Measurements from ENCODE around the gene SKP1. TPM values are rescaled to one million over a fixed set of nuclear protein-coding genes. Genes with fewer than 3 reads are reported as not detected.
A peak's percentile ranks its signal among the peaks of the same experiment; 100 is the strongest.

SKP1 gene
- total RNA-seq, 1 experiment from 2014 or later = 287 TPM

GRCh38 chr5:134106991-134107701 is 69.6 kb downstream of the SKP1 start:
- Histone ChIP-seq H3K4me3 (ENCODE audit: insufficient read depth, low read depth, low read length) (no peak overlapping the region), H3K27me3 (ENCODE audit: control insufficient read depth, insufficient read depth, low read length) (peaks cover 13% of the 10 kb centered on the region), H3K36me3 (replicated peaks; ENCODE audit: control insufficient read depth, insufficient read depth, low read length) (no peaks in the 10 kb centered on the region)
- no peak for DNase-seq

- Histone ChIP-seq H3K4me3 (ENCODE audit: insufficient read depth, low read depth, low read length) (no peak overlapping the region), H3K36me3 (replicated peaks; ENCODE audit: control insufficient read depth, insufficient read depth, low read length) (no peaks in the 10 kb centered on the region), H3K27me3 (ENCODE audit: control insufficient read depth, insufficient read depth, low read length) (peaks cover 7% of the 10 kb centered on the region)
- DNase-seq = no peak
These were observed 72.6 kb downstream of the SKP1 start for GRCh38 chr5:134103998-134104654.

GRCh38 chr5:134103397-134103796 is 73.4 kb downstream of the SKP1 start:
- no peak for DNase-seq
- H3K27me3 ChIP-seq (ENCODE audit: control insufficient read depth, insufficient read depth, low read length) = peaks cover 13% of the 10 kb centered on the region
- H3K36me3 ChIP-seq (replicated peaks; ENCODE audit: control insufficient read depth, insufficient read depth, low read length) = no peaks in the 10 kb centered on the region
- H3K4me3 ChIP-seq (ENCODE audit: insufficient read depth, low read depth, low read length) = no peak overlapping the region

- Histone ChIP-seq H3K27me3 (ENCODE audit: control insufficient read depth, insufficient read depth, low read length) (peaks cover 11% of the 10 kb centered on the region), H3K36me3 (replicated peaks; ENCODE audit: control insufficient read depth, insufficient read depth, low read length) (no peaks in the 10 kb centered on the region), H3K4me3 (ENCODE audit: insufficient read depth, low read depth, low read length) (no peak overlapping the region)
- DNase-seq = peak; percentile 95
These were observed 74.9 kb downstream of the SKP1 start for GRCh38 chr5:134101686-134102439.

GRCh38 chr5:134100283-134101091 is 76.3 kb downstream of the SKP1 start:
- H3K27me3 ChIP-seq (ENCODE audit: control insufficient read depth, insufficient read depth, low read length) = peaks cover 10% of the 10 kb centered on the region
- no peaks in the 10 kb centered on the region for H3K36me3 ChIP-seq (replicated peaks; ENCODE audit: control insufficient read depth, insufficient read depth, low read length)
- no peak overlapping the region for H3K4me3 ChIP-seq (ENCODE audit: insufficient read depth, low read depth, low read length)
- peak; percentile 77 for DNase-seq

GRCh38 chr5:134099939-134100282 is 76.8 kb downstream of the SKP1 start:
- Histone ChIP-seq H3K4me3 (ENCODE audit: insufficient read depth, low read depth, low read length) (no peak overlapping the region), H3K36me3 (replicated peaks; ENCODE audit: control insufficient read depth, insufficient read depth, low read length) (no peaks in the 10 kb centered on the region), H3K27me3 (ENCODE audit: control insufficient read depth, insufficient read depth, low read length) (peaks cover 10% of the 10 kb centered on the region)
- DNase-seq = peak; percentile 80

GRCh38 chr5:134099288-134099872 is 77.4 kb downstream of the SKP1 start:
- H3K27me3 ChIP-seq (ENCODE audit: control insufficient read depth, insufficient read depth, low read length) = peaks cover 10% of the 10 kb centered on the region
- no peak overlapping the region for H3K4me3 ChIP-seq (ENCODE audit: insufficient read depth, low read depth, low read length)
- H3K36me3 ChIP-seq (replicated peaks; ENCODE audit: control insufficient read depth, insufficient read depth, low read length) = no peaks in the 10 kb centered on the region
- DNase-seq = no peak

Other genes starting within 250 kb of the SKP1 start
- gene C5orf15, start 208.3 kb downstream of the SKP1 start, total RNA-seq (2014; rRNA removed; shearing (Covaris generic)) = 48.7 and 55.5 TPM in 2 replicates
- gene VDAC1, start 172.0 kb downstream of the SKP1 start, total RNA-seq (2014; rRNA removed; shearing (Covaris generic)) = 368 and 419 TPM in 2 replicates
- gene TCF7, start 62.3 kb downstream of the SKP1 start, total RNA-seq (2014; rRNA removed; shearing (Covaris generic)) = 2.4 and 3.7 TPM in 2 replicates
- gene PPP2CA, start 49.1 kb upstream of the SKP1 start, total RNA-seq (2014; rRNA removed; shearing (Covaris generic)) = 152 and 184 TPM in 2 replicates
- gene CDKL3, start 190.2 kb upstream of the SKP1 start, total RNA-seq (2014; rRNA removed; shearing (Covaris generic)) = 3.7 and 3.9 TPM in 2 replicates
- 17.3 and 18.9 TPM in 2 replicates for gene UBE2B, start 194.6 kb upstream of the SKP1 start, total RNA-seq (2014; rRNA removed; shearing (Covaris generic))
- 109 and 123 TPM in 2 replicates for gene CDKN2AIPNL, start 234.9 kb upstream of the SKP1 start, total RNA-seq (2014; rRNA removed; shearing (Covaris generic))

Data from H7 (cell line).